Activated naive CD8-positive, alpha-beta T cell treated with anti-CD3 and anti-CD28 coated beads, Interleukin-2, amount 10 ng/mL, durations not matched to agents 7 days and 5 days (primary cell): ENCODE results near the gene ARHGEF17. TPM values are rescaled to one million over a fixed set of nuclear protein-coding genes. Genes with fewer than 3 reads are reported as not detected.

ENCODE experiments used
- ATAC-seq: fragments of 150-1000 bp; cut with Tn5 transposase; one replicate; pipeline ENCODE4 v1.10.0; 2021; ENCODE audit warnings: low read depth, moderate library complexity
- POLR2A ChIA-PET: fragments of 350-600 bp; sonication (Branson Sonifier 250); formaldehyde crosslinking; loops from one replicate; lab custom pipeline; 2021; ENCODE audit warnings: antibody characterized with exemption; lab: Charles Lee
- DNase-seq: peaks from one replicate; pipeline ENCODE4 v3.0.0; 2021
- H3K27ac Mint-ChIP-seq: one replicate; pipeline ENCODE4 v1.8.0; 2022; ENCODE audit warnings: mild to moderate bottlenecking, mixed read lengths
- H3K27me3 Mint-ChIP-seq: one replicate; pipeline ENCODE4 v1.8.0; 2022; ENCODE audit warnings: mild to moderate bottlenecking, moderate library complexity, mixed read lengths
- H3K36me3 Mint-ChIP-seq: one replicate; pipeline ENCODE4 v1.8.0; 2021; ENCODE audit warnings: mild to moderate bottlenecking, mixed read lengths
- H3K4me1 Mint-ChIP-seq: one replicate; pipeline ENCODE4 v1.8.0; 2021; ENCODE audit warnings: mixed read lengths
- H3K4me3 Mint-ChIP-seq: one replicate; pipeline ENCODE4 v1.8.0; 2022; ENCODE audit warnings: mild to moderate bottlenecking, moderate library complexity, mixed read lengths
- H3K9me3 Mint-ChIP-seq: one replicate; pipeline ENCODE4 v1.8.0; 2021; ENCODE audit warnings: mixed read lengths
- total RNA-seq, 2 experiments: library from RNA; stranded (reverse); gene quantifications; one replicate each; pipeline ENCODE4 v1.2.3, GENCODE V29; 2021

The ARHGEF17 gene
- total RNA-seq, 2 experiments from 2014 or later: not detected

DNA sequence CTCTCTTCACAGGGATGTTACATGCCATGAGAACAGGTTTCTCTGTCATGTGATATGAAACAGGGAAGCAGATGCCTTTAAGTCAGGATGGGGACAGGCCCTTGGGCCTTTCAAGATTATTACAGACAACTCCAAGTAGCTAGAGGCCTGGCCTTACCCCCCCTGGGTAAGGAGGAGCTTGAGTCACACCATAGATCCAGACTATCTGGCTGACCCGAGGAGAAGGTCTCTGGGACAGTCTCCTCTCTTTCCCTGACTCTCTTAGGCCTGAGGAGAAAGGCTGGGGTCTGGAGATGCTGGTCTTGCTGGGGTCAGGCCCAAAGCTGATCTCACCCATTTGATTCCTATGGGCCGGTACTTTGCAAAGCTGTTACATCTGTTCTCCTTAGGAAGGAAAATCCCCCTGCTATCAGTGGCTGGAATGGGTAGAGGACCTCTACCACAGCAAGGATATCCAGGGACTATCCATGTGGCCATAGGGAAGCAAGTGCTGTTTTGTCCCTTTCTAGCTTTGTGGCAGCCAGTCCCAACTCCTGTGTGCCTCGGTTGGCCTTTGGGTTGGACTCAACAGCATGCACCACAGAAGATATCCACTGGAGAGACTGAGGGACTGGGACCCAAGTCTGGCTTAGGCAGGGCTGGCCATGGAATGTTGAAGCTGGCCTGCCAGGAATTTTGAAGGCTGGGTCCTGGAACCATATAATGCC, 93.3 kb downstream of the ARHGEF17 start:
- no peak for DNase-seq
- POLR2A ChIA-PET: no interaction called here
- H3K4me3 Mint-ChIP-seq: no peak overlapping the region
- H3K36me3 Mint-ChIP-seq: peaks cover 12% of the 10 kb centered on the region
- no peaks in the 10 kb centered on the region for H3K27me3 Mint-ChIP-seq
- H3K27ac Mint-ChIP-seq: no peak overlapping the region
- no peaks in the 10 kb centered on the region for H3K9me3 Mint-ChIP-seq
- ATAC-seq: no peak
- H3K4me1 Mint-ChIP-seq: peaks cover 4% of the 10 kb centered on the region

DNA sequence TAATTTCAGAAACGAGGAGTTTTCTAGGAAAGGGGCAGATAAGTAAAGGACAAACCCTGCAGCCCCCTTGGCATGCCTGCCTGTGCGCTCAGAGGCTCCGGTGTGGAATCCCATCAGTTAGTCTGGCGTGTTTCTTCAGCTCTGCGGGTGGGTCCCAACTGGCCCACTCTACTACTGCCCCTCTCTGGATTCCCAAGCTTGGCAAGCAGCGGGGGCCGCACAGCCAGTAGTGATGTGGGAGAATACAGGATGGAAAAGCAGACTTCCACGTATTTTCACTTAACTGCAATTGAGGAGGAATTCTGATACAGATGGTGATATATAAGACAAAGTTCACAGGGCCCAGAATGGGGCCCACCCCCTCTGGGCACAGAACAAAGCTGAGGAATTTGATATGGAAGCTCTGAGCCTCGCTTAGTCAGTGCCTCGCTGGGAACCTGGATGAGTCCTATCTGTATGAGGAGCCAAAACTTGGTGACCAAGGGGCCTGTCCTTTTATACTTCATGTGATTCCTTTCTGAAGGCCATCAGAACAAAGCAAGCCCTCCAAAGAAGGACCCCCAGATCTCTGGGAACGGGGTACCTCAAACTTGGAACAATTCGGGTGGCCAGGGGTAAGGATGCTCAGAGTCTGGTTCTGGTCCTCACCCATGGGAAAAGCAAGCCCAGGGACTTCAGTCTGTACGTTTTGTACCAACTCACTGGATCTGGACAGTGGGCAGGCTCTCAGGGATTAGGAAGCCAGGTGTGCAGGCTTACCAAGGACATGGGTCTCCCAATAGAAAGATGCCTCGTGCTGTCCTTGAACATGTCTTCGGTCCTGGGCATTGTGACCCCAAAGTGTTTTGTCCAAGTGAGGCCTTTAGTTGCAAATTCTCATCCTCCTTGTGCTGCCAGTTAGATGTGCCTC, 94.1 kb downstream of the ARHGEF17 start:
- H3K4me3 Mint-ChIP-seq: no peak overlapping the region
- no peak overlapping the region for H3K27ac Mint-ChIP-seq
- peaks cover 4% of the 10 kb centered on the region for H3K4me1 Mint-ChIP-seq
- ATAC-seq: no peak
- H3K27me3 Mint-ChIP-seq: no peaks in the 10 kb centered on the region
- DNase-seq: no peak
- POLR2A ChIA-PET: no interaction called here
- H3K9me3 Mint-ChIP-seq: no peaks in the 10 kb centered on the region
- H3K36me3 Mint-ChIP-seq: peaks cover 9% of the 10 kb centered on the region

DNA sequence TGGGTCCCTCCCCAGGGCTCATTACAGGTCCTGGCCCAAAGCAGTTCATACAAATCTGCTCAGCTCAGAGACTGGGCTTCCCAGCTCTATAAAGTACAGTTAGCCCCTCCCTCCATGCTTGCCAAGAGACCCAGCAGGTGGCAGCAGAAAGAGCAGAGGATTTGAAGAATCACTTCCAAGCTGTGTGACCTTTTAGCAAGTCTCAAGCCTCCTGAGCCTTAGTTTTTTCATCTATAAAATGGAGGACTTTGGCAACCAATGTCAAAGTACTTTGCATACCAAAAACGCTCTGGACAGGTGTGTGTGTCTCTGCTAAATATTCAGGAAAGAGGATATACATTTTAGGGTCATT, 94.7 kb downstream of the ARHGEF17 start:
- H3K4me3 Mint-ChIP-seq: no peak overlapping the region
- ATAC-seq (peak; percentile 19), DNase-seq (peak; percentile 25)
- H3K27me3 Mint-ChIP-seq: no peaks in the 10 kb centered on the region
- no peak overlapping the region for H3K27ac Mint-ChIP-seq
- POLR2A ChIA-PET: no interaction called here
- peaks cover 4% of the 10 kb centered on the region for H3K4me1 Mint-ChIP-seq
- peaks cover 5% of the 10 kb centered on the region for H3K36me3 Mint-ChIP-seq
- no peaks in the 10 kb centered on the region for H3K9me3 Mint-ChIP-seq

DNA sequence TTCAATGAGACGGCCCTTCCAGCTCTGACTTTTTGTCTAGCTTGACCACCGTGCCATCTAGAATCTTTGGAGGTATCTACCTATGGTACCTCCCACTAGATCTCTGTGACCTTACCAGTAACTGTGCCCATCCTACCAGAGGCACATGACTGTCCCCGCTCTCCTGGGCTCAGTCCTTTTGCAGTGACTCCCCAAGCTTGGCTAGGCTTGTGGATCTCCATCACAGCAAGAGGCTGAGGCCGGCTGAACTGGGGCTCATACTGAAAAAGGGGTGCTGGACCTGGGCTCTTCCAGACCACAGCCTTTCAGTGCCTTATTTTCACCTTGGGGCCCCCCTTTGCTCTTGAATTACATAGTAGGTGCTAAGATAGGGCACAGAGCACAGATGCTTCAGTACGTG, 95.5 kb downstream of the ARHGEF17 start:
- no peak overlapping the region for H3K4me3 Mint-ChIP-seq
- H3K4me1 Mint-ChIP-seq: peaks cover 4% of the 10 kb centered on the region
- ATAC-seq: no peak
- no peak overlapping the region for H3K27ac Mint-ChIP-seq
- DNase-seq: no peak
- H3K9me3 Mint-ChIP-seq: no peaks in the 10 kb centered on the region
- peaks cover 5% of the 10 kb centered on the region for H3K36me3 Mint-ChIP-seq
- H3K27me3 Mint-ChIP-seq: no peaks in the 10 kb centered on the region
- POLR2A ChIA-PET: no interaction called here

DNA sequence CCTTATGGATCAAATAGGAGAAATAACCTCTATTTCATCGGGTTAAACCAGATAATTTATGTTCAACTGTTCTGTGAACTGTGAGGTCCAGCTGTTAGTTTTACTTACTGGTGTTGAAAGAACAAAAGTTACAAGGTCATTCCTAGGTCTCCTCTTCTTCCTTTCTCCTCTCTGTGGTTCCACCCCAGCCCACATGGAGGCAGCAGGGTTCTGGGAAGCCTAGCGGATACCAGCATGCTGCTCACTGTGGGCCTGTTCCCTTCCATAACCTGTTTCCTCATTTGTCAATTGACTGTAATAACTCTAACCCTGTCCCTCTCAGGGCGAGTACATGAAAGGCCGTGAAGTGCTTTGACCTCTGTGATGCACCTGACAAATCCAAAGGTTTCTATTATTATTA, 96.0 kb downstream of the ARHGEF17 start:
- Mint-ChIP-seq H3K4me1 (peaks cover 4% of the 10 kb centered on the region), H3K36me3 (peaks cover 8% of the 10 kb centered on the region), H3K9me3 (no peaks in the 10 kb centered on the region), H3K27me3 (no peaks in the 10 kb centered on the region), H3K27ac (no peak overlapping the region), H3K4me3 (no peak overlapping the region)
- ATAC-seq (no peak), DNase-seq (no peak)
- POLR2A ChIA-PET: no interaction called here

DNA sequence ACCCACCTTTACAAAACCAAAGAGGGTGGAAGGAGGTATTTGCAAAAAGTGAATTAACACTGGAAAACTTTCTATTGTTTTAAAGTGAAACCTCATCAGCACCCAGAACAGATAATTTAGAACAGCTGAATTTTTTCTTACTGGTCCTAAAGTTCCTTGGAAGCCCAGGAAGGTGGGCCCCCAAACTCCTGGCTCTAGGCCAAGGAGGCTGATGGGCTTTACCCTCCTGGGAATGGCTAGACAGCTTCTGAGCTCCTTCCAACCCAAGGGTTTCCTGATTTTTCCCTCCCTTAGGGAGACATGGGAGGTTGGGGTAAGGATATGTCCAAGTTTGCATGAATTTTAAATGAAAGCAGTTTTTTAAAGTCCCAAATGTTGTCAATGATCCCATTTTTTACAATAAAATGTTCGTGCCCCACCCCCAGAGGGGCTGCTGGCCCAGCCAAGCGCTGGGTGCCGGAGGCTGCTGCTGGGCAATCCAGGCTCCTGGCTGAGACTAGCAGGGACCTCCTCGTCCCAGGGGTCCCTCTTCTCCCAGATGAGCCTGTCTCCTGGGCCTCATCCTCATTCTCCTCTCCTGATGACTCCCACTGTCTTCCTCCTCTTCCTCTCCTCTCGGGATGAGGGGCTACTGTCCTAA, 96.5 kb downstream of the ARHGEF17 start:
- H3K9me3 Mint-ChIP-seq: no peaks in the 10 kb centered on the region
- no peaks in the 10 kb centered on the region for H3K27me3 Mint-ChIP-seq
- DNase-seq: no peak
- ATAC-seq: no peak
- no peak overlapping the region for H3K27ac Mint-ChIP-seq
- no peaks in the 10 kb centered on the region for H3K4me1 Mint-ChIP-seq
- POLR2A ChIA-PET: no interaction called here
- H3K36me3 Mint-ChIP-seq: peaks cover 9% of the 10 kb centered on the region
- H3K4me3 Mint-ChIP-seq: no peak overlapping the region

DNA sequence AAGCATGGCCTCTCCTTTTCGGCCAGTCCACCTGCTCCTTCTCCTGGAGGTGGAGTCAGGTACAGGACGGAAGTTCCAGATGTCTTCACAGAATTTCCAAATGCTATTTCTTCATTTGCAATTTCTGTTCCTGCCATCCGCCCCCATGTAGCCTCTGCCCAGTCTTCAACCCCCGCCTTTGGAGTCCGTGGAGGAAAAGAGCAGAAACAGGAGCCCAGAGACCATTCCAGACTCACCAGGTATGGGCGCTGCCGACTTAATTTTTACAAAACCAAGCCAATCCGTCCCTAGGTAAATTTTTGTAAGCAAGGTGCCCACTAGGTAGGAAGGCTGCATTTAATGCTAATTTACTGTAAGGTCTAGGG, 97.1 kb downstream of the ARHGEF17 start:
- Mint-ChIP-seq H3K36me3 (peaks cover 9% of the 10 kb centered on the region), H3K27ac (no peak overlapping the region), H3K4me3 (no peak overlapping the region), H3K27me3 (no peaks in the 10 kb centered on the region), H3K9me3 (no peaks in the 10 kb centered on the region), H3K4me1 (no peaks in the 10 kb centered on the region)
- no peak for ATAC-seq
- POLR2A ChIA-PET: no interaction called here
- no peak for DNase-seq

DNA sequence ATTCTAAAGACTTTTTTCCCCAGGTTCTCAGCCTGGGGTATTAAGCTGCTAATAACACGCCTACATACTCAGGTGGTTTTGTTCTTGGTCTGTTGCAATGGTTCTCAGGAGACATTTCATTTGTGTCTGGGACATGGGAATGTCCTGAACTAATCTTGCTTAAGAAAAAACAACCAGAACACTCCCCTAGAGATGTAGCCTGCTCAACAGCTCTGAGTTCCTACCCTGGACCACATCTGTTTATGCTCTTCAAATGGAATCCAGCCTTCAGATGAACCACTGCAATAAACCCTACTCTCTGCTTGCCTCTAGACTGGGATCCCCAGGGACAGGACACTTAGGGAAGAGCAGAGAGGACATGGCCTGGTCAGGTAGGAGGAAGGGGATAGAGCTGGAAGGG, 98.1 kb downstream of the ARHGEF17 start:
- no peaks in the 10 kb centered on the region for H3K27me3 Mint-ChIP-seq
- peaks cover 9% of the 10 kb centered on the region for H3K36me3 Mint-ChIP-seq
- H3K27ac Mint-ChIP-seq: no peak overlapping the region
- DNase-seq: no peak
- no peaks in the 10 kb centered on the region for H3K9me3 Mint-ChIP-seq
- ATAC-seq: no peak
- POLR2A ChIA-PET: no interaction called here
- no peak overlapping the region for H3K4me3 Mint-ChIP-seq
- H3K4me1 Mint-ChIP-seq: no peaks in the 10 kb centered on the region

DNA sequence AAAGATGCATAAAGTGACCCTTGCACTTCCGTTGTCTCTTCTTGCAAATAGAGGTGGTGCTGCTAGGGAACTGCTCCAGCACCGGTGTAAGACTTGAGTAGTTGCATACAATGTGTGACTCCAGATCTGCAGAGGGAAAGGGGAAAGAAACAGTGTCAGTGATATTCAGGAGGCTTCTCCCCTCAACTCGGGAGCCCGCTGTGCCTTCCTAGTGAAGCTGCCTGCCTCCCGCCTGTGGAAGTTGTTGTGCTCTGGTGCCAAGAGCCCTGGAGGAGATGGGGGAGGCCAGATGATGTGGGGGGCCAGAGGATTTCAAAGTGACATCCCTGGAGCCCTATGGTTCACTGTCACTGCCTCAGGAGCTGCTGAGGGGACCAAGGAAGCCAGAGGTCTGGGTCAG, 98.5 kb downstream of the ARHGEF17 start:
- Mint-ChIP-seq H3K27ac (no peak overlapping the region), H3K9me3 (no peaks in the 10 kb centered on the region), H3K4me3 (no peak overlapping the region), H3K4me1 (no peaks in the 10 kb centered on the region), H3K27me3 (no peaks in the 10 kb centered on the region), H3K36me3 (peaks cover 9% of the 10 kb centered on the region)
- DNase-seq (no peak), ATAC-seq (no peak)
- POLR2A ChIA-PET: no interaction called here

DNA sequence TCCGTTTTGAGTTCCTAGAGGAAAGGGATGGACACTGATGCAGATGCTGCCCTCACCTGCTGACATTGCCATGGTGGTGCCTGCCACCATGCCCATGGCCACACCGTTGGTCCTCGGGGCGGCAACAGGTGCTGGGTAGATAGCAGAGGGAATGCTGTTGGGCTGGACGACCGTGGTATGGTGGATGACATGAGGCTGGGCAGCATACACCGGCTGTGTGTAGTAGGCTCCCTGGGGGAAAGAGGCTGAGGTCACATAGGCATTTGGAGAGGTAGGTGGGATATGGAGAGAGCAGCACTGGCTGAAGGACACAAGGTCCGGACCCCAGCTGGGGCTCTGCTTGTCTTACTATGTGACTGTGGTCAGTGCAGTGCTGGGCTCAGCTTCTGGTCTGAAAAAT, 101.4 kb downstream of the ARHGEF17 start:
- POLR2A ChIA-PET: no interaction called here
- ATAC-seq (no peak), DNase-seq (no peak)
- H3K4me3 Mint-ChIP-seq: no peak overlapping the region
- H3K36me3 Mint-ChIP-seq: peaks cover 14% of the 10 kb centered on the region
- no peaks in the 10 kb centered on the region for H3K9me3 Mint-ChIP-seq
- H3K27ac Mint-ChIP-seq: no peak overlapping the region
- H3K27me3 Mint-ChIP-seq: no peaks in the 10 kb centered on the region
- peaks cover 4% of the 10 kb centered on the region for H3K4me1 Mint-ChIP-seq

DNA sequence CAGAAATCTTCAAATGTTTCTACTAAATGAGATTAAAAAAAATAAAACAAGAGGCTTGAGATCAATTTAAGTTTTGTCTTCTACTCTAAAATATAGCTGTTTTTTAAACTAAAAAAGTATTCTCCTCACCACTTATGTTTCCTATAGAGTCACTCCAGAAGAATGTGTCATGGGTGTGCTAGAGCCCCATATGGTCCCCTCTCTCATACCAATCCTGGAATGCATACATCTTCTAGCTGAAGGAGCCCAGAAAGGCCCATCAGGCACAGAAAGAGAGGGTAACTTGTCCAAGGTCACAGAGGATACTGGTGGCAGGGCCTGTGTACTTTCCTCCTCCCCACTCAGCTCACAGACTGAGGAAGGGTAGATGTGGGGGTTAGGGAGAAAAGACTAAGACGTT, 102.6 kb downstream of the ARHGEF17 start:
- H3K4me1 Mint-ChIP-seq: peaks cover 11% of the 10 kb centered on the region
- POLR2A ChIA-PET: interaction anchor here (1.1 to 1.5 kb wide), 2 partner anchors 11 to 26 kb away, joined by 3 read pairs; no protein-coding TSS in a partner anchor

DNA sequence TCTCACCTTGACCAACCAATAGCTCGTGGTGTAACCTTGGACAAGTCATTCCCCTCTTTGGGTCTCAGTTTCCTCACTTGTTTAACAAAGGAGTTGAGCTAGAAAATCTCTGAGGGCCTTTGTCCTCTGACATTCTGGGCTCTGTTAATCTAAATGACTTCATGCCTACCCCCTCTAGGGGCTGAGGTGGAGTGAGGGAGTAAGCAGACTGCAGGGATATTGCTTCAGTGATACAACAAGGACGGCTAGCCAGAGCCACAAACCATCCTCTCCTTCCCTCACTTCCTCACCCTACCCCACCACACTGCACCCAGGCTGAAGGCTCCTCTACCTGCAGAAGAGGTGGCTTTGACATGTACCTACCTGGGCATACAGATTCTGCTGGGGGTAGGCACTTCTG, 103.0 kb downstream of the ARHGEF17 start:
- Mint-ChIP-seq H3K27me3 (no peaks in the 10 kb centered on the region), H3K36me3 (peaks cover 14% of the 10 kb centered on the region), H3K4me3 (no peak overlapping the region), H3K4me1 (peaks cover 11% of the 10 kb centered on the region), H3K9me3 (no peaks in the 10 kb centered on the region), H3K27ac (no peak overlapping the region)
- POLR2A ChIA-PET: interaction anchor here (1.1 to 1.5 kb wide), 2 partner anchors 11 to 27 kb away, joined by 3 read pairs; no protein-coding TSS in a partner anchor
- DNase-seq: no peak
- no peak for ATAC-seq

More for the DNA sequence above, 102.6 kb downstream of the ARHGEF17 start:
- H3K9me3 Mint-ChIP-seq: no peaks in the 10 kb centered on the region
- ATAC-seq (no peak), DNase-seq (no peak)
- no peak overlapping the region for H3K27ac Mint-ChIP-seq
- H3K4me3 Mint-ChIP-seq: no peak overlapping the region
- H3K36me3 Mint-ChIP-seq: peaks cover 14% of the 10 kb centered on the region
- H3K27me3 Mint-ChIP-seq: no peaks in the 10 kb centered on the region

DNA sequence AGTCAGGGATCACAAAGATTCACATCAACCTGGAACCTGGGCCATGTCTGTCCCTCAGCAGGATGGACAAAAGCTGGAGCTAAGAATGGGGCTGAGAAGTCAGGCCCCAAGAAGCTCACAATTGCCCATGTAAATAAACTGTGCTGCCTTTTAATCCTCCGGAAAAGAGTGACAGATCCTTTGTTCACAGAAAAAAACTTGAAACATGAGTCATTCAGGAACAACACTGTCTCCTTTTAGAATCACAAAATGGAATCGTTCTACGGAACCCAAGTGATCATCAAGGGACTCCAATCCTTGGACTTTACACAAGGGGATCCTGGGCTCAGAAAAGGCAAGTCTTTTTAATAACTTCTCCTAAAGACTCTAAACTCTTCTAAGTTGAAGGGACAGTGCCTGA, 104.2 kb downstream of the ARHGEF17 start:
- ATAC-seq (no peak), DNase-seq (no peak)
- Mint-ChIP-seq H3K4me3 (no peak overlapping the region), H3K36me3 (peaks cover 19% of the 10 kb centered on the region), H3K27ac (no peak overlapping the region), H3K4me1 (peaks cover 11% of the 10 kb centered on the region), H3K27me3 (no peaks in the 10 kb centered on the region), H3K9me3 (no peaks in the 10 kb centered on the region)
- POLR2A ChIA-PET: no interaction called here
